HEK293T (cell line): Measurements from ENCODE around the gene OSBPL7.

Source experiments
- ARNT ChIP-seq: fragments of 450-650 bp; IDR thresholded peaks from 2 replicates; pipeline ENCODE4 v1.6.1; 2017; ENCODE audit warnings: mild to moderate bottlenecking
- BHLHE40 ChIP-seq: fragments of 450-650 bp; IDR thresholded peaks from 2 replicates; pipeline ENCODE4 v1.6.1; 2016; ENCODE audit warnings: mild to moderate bottlenecking, moderate library complexity, borderline replicate concordance
- CTBP1 ChIP-seq: fragments of 450-650 bp; IDR thresholded peaks from 2 replicates; pipeline ENCODE4 v1.6.1; 2016; ENCODE audit warnings: borderline replicate concordance
- FOXA1 ChIP-seq: fragments of 450-650 bp; IDR thresholded peaks from 2 replicates; pipeline ENCODE4 v1.6.1; 2016; ENCODE audit warnings: mild to moderate bottlenecking
- HDGF ChIP-seq: fragments of 450-650 bp; IDR thresholded peaks from 2 replicates; pipeline ENCODE4 v1.6.1; 2017; ENCODE audit warnings: antibody characterized with exemption, borderline replicate concordance
- L3MBTL2 ChIP-seq: fragments of 450-650 bp; conservative IDR thresholded peaks from 2 replicates; pipeline ENCODE4 v1.6.1; 2016; ENCODE audit warnings: mild to moderate bottlenecking
- LEF1 ChIP-seq: fragments of 450-650 bp; IDR thresholded peaks from 2 replicates; pipeline ENCODE4 v1.6.1; 2017; ENCODE audit warnings: mild to moderate bottlenecking, borderline replicate concordance
- SP1 ChIP-seq: fragments of 450-650 bp; IDR thresholded peaks from 2 replicates; pipeline ENCODE4 v1.6.1; 2017
- TARDBP ChIP-seq: fragments of 450-650 bp; IDR thresholded peaks from 2 replicates; pipeline ENCODE4 v1.6.1; 2016
- ZNF384 ChIP-seq: fragments of 450-650 bp; IDR thresholded peaks from 2 replicates; pipeline ENCODE4 v1.6.1; 2016
- TF ChIP-seq, protein P1 (sequence below): fragments of 450-650 bp; IDR thresholded peaks from 2 replicates; pipeline ENCODE4 v1.6.1; 2016

DNA sequence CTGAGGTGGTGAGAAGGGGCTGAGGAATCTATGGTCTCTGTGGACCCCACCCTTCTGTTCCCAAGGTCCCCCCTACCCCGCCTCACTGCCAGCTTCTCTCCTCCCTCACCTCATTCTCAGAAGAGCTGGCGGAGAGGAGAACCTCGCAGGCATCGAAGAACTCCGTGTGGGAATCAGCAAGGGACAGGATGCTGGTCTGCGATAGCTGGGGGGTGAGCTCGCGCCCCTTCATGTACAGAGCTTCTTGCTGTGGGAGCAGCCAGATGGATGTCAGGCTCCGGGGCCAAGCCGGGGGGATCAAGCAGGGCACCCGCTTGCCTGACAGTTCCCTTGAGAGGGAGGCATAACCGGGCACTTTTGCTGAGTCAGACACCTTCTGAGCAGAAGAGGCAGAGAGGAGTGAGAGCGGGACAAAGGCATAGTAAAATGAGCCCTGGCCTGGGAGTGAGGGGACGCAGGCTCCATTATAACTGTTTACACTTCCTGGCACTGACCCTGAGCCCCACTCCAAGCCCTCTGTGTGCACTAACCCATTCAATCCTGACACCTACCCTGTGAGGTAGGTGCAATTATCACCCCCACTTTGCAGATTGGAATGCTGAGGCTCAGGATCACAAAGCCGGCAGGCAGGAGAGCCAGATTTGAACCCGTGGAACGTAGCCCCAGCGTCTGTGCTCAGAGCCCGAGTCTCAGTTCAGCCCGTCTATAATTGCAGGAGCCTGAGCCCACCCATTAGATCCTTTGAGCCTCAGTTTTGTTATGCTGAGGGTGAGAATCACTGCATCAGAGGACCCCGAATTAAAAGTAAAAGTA is 6.3 kb downstream of the OSBPL7 start:
- TF ChIP-seq ARNT (no peak), L3MBTL2 (no peak), ZNF384 (no peak), TARDBP (no peak), FOXA1 (no peak), LEF1 (no peak), SP1 (no peak), CTBP1 (no peak), HDGF (no peak), BHLHE40 (no peak)
- TF ChIP-seq, protein P1, sequence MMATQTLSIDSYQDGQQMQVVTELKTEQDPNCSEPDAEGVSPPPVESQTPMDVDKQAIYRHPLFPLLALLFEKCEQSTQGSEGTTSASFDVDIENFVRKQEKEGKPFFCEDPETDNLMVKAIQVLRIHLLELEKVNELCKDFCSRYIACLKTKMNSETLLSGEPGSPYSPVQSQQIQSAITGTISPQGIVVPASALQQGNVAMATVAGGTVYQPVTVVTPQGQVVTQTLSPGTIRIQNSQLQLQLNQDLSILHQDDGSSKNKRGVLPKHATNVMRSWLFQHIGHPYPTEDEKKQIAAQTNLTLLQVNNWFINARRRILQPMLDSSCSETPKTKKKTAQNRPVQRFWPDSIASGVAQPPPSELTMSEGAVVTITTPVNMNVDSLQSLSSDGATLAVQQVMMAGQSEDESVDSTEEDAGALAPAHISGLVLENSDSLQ = no peak
